Prostate gland (tissue), 2 donors: ENCODE data around the gene OR51B4. TPM values are rescaled to one million over a fixed set of nuclear protein-coding genes. Genes with fewer than 3 reads are reported as not detected.

Experiments
- DNase-seq: peaks from one replicate; pipeline ENCODE4 v3.0.0-alpha.2; 2019; ENCODE audit warnings: low spot score
- H3K27ac ChIP-seq, 2 donors: fragments of 200-600 bp; sonication (generic); 2 replicates each; pipeline ENCODE4 v1.5.1; 2017 to 2019
- H3K27me3 ChIP-seq: fragments of 200-600 bp; sonication (generic); replicated peaks from 2 replicates; pipeline ENCODE4 v1.5.1; 2019; ENCODE audit not compliant: insufficient read depth
- H3K36me3 ChIP-seq, 2 donors: fragments of 200-600 bp; sonication (generic); 1 replicate in 1 of 2; 2 replicates in 1 of 2; pipeline versions ENCODE4 v1.5.1 to v1.8.1; 2017 to 2019
- H3K4me1 ChIP-seq: fragments of 200-600 bp; sonication (generic); replicated peaks from 2 replicates; pipeline ENCODE4 v1.5.1; 2019
- H3K4me3 ChIP-seq, 2 donors: fragments of 200-600 bp; sonication (generic); 2 replicates each; pipeline ENCODE4 v1.5.1; 2017 to 2019
- H3K9me3 ChIP-seq: fragments of 200-600 bp; sonication (generic); 2 replicates; pipeline ENCODE4 v1.5.1; 2017
- CTCF ChIP-seq, 4 experiments: fragments of 200-600 bp in 2 of 4; fragments of 450-650 bp in 2 of 4; sonication (generic) in 2 of 4; IDR thresholded peaks; 1 replicate in 3 of 4; 2 replicates in 1 of 4; pipeline ENCODE4 v1.5.1; 2016 to 2019; ENCODE audit warnings: antibody characterized with exemption in 4 of 4, mild to moderate bottlenecking in 2 of 4, moderate library complexity in 2 of 4
- POLR2A ChIP-seq: fragments of 450-650 bp; IDR thresholded peaks from one replicate; pipeline ENCODE4 v1.6.1; 2016; ENCODE audit warnings: antibody characterized with exemption, mild to moderate bottlenecking
- POLR2AphosphoS5 ChIP-seq: sonication (generic); formaldehyde crosslinking; IDR thresholded peaks from one replicate; pipeline ENCODE4 v1.6.1; 2017; ENCODE audit warnings: antibody characterized with exemption
- WGBS: methylation state at CpG from one replicate; pipeline ENCODE4 v1.1.5; 2018; 5-methylcytosine and 5-hydroxymethylcytosine counted together
- intact Hi-C: fragments of 100-400 bp; cut with DNase I; formaldehyde crosslinking; loops from one replicate; pipeline ENCODE4 v1.14.2; 2022
- total RNA-seq, 2 donors: library from RNA; depleted of rRNA; stranded (reverse); fragments of >200 nt; gene quantifications; one replicate each; pipeline ENCODE4 v1.1.0, GENCODE V29; 2016

OR51B4 gene
- not detected for total RNA-seq

GRCh38 chr11:5301846-5302245 lies at the start of gene OR51B4:
TSS of gene OR51B4 (minus strand) at chr11:5301946. CDS start at chr11:5301946, 0 bp downstream.
- Histone ChIP-seq H3K4me3 (no peak within 1 kb of the TSS), H3K9me3 (no peaks in the 10 kb centered on the region), H3K36me3 (no peaks in the 10 kb centered on the region), H3K27ac (no peak within 1 kb of the TSS), H3K4me1 (no peaks in the 10 kb centered on the region), H3K27me3 (no peaks in the 10 kb centered on the region)
- intact Hi-C loops: no loop called here
- WGBS: 89% methylated on average over 2 of the region's 2 CpGs
- TF ChIP-seq CTCF (IDR thresholded peaks at IDR 0.05) (no peak), POLR2A (no peak), POLR2AphosphoS5 (no peak)
- DNase-seq: no peak

- Histone ChIP-seq H3K4me3 (no peak within 1 kb of the TSS), H3K9me3 (no peaks in the 10 kb centered on the region), H3K4me1 (no peaks in the 10 kb centered on the region), H3K36me3 (no peaks in the 10 kb centered on the region), H3K27me3 (no peaks in the 10 kb centered on the region), H3K27ac (no peak within 1 kb of the TSS)
- intact Hi-C loops: no loop called here
- TF ChIP-seq POLR2AphosphoS5: no peak
- WGBS: 54% methylated on average over 1 of the region's 1 CpG
- no peak for DNase-seq
These were observed 49.5 kb upstream of the OR51B4 start, which contains the start of gene OR51B6 for GRCh38 chr11:5351208-5351607. TSS of gene OR51B6 (plus strand) at chr11:5351508. CDS start at chr11:5351508, 0 bp downstream.

GRCh38 chr11:5349550-5349949 lies 47.8 kb upstream of the OR51B4 start:
- intact Hi-C loops: no loop called here
- 46% methylated on average over 1 of the region's 1 CpG for WGBS

GRCh38 chr11:5348551-5349194 lies 46.9 kb upstream of the OR51B4 start:
- 44% methylated on average over 3 of the region's 3 CpGs for WGBS
- H3K27me3 ChIP-seq: no peaks in the 10 kb centered on the region
- no peak overlapping the region for H3K27ac ChIP-seq
- no peak for DNase-seq
- H3K36me3 ChIP-seq: no peaks in the 10 kb centered on the region
- H3K9me3 ChIP-seq: no peaks in the 10 kb centered on the region
- intact Hi-C loops: no loop called here
- TF ChIP-seq POLR2AphosphoS5 (no peak), POLR2A (no peak), CTCF (IDR thresholded peaks at IDR 0.05) (no peak)
- no peak overlapping the region for H3K4me3 ChIP-seq
- no peaks in the 10 kb centered on the region for H3K4me1 ChIP-seq

More at GRCh38 chr11:5349550-5349949, 47.8 kb upstream of the OR51B4 start:
- no peak for TF ChIP-seq POLR2A
- no peak for TF ChIP-seq POLR2AphosphoS5
- TF ChIP-seq CTCF (IDR thresholded peaks at IDR 0.05): no peak
- Histone ChIP-seq H3K4me1 (no peaks in the 10 kb centered on the region), H3K9me3 (no peaks in the 10 kb centered on the region), H3K36me3 (no peaks in the 10 kb centered on the region), H3K27me3 (no peaks in the 10 kb centered on the region), H3K4me3 (no peak overlapping the region), H3K27ac (no peak overlapping the region)
- DNase-seq: no peak

GRCh38 chr11:5345831-5346230 lies 44.1 kb upstream of the OR51B4 start:
- no peaks in the 10 kb centered on the region for H3K36me3 ChIP-seq
- H3K4me3 ChIP-seq: no peak overlapping the region
- TF ChIP-seq CTCF (IDR thresholded peaks at IDR 0.05) (no peak), POLR2A (no peak), POLR2AphosphoS5 (no peak)
- no peak overlapping the region for H3K27ac ChIP-seq
- intact Hi-C loops: no loop called here
- H3K27me3 ChIP-seq: no peaks in the 10 kb centered on the region
- no peak for DNase-seq
- 66% methylated on average over 3 of the region's 3 CpGs for WGBS
- H3K9me3 ChIP-seq: no peaks in the 10 kb centered on the region
- no peaks in the 10 kb centered on the region for H3K4me1 ChIP-seq
